ENCODE data around the gene SLC2A4RG.

The SLC2A4RG gene

DNA sequence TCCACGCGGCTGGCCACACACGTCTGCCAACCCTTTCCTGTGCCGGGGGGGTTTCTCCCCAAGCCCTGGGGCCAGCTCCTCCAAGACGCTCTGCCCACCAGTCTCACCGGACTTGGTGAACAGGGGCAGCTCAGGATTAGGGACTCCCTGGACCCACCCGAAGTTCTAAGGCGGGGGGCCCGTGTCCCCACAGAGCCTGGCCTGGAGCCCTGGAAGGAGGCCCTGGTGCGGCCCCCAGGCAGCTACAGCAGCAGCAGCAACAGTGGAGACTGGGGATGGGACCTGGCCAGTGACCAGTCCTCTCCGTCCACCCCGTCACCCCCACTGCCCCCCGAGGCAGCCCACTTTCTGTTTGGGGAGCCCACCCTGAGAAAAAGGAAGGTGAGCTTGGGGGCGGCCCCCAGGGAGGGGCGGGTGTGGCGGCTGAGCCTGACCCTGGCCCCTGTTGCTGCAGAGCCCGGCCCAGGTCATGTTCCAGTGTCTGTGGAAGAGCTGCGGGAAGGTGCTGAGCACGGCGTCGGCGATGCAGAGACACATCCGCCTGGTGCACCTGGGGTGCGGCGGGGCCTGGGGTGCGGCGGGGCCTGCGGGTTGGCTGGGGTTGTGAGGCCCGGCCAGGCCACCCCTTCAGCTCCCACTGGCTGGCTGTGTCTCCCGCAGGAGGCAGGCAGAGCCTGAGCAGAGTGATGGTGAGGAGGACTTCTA is 2.3 kb downstream of the SLC2A4RG start:
- DNase-seq = no peak

DNA sequence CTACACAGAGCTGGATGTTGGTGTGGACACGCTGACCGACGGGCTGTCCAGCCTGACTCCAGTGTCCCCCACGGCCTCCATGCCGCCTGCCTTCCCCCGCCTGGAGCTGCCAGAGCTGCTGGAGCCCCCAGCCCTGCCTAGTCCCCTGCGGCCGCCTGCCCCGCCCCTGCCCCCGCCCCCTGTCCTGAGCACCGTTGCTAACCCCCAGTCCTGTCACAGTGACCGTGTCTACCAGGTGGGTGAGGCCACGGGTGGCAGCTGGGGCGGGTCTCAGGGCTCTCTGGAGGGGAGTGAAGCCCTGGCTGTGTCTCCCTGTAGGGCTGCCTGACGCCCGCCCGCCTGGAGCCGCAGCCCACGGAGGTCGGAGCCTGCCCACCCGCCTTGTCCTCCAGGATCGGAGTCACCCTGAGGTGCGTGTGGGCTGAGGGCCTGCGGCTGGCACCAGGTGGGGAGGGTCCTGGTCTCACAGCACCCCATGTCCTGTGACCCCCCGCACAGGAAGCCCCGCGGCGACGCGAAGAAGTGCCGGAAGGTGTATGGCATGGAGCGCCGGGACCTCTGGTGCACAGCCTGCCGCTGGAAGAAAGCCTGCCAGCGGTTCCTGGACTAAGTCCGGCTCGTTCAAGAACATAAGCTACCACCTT is 2.9 kb downstream of the SLC2A4RG start:
- no peak for DNase-seq

- no peak for DNase-seq
Observed at GRCh38 chr20:63743210-63743970, 3.8 kb downstream of the SLC2A4RG start.

GRCh38 chr20:63744158-63744557 is 4.6 kb downstream of the SLC2A4RG start:
- DNase-seq = no peak

GRCh38 chr20:63744574-63745423 is 5.2 kb downstream of the SLC2A4RG start:
- no peak for DNase-seq

- DNase-seq = no peak
Observed at GRCh38 chr20:63745424-63745805, 5.8 kb downstream of the SLC2A4RG start.

- DNase-seq = no peak
Observed at GRCh38 chr20:63745961-63746731, 6.6 kb downstream of the SLC2A4RG start.

- DNase-seq = no peak
Observed at GRCh38 chr20:63746751-63747315, 7.3 kb downstream of the SLC2A4RG start.

DNA sequence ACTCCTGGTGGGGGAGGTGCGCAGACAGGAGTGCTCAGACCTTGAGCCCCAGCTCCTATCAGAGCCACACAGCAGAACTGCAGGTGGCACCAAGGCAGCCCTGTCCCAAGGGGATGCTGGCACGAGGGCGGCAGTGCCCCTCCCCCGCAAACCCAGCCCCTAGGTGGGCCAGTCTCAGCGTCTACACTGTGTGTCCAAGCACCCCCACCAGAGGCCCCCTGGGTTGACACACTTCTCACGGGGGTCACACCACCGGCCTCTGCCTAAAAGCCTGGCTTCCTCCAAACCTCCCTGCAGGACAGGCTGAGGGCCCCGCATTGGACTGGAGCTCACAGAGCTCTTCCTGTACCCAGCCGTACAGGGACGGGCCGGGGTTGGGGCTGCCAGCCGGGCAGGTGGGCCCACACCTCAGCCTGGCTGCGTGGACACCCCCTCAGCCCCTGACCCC is 8.1 kb downstream of the SLC2A4RG start:
- DNase-seq = no peak

DNA sequence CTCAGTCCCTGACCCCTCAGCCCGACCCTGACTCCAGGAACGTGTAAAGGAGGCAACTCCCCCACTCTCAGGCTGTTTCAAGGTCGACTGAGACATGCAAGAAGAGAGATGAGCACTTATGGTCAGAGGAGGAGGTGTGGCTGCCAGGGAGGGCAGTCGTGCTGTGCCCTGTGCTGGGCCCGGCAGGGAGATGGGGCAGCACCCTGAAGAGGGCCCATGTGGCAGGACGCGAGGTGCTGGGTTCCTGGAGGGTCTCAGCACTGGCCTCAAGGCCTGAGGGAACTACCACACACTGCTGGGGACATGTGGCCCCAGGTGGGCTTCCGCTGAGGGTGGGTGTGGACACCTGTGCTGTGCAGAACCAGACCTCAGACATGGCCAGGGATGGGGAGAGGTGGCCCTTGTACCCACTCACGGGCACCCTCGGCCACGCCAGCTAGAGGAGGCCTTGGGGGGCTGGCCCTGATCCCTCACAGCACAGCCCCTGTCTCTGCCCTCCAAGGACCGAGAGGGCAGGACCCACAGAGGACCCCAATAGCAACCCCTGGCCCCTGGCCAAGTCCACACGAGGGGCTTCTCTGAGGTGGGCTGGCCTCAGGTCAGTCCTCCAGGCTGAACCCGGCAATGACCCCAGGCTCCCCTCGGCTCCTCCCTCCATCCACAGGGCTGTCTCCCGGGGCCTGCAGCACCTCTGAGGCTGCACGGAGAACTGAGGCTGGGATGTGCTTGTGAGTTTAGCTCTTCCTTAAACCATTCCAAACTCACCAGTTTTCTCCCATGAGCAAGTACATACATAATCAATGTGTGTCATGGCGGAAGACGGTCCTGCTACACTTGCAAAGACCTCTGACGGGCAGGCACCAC is 8.7 kb downstream of the SLC2A4RG start:
- DNase-seq = no peak

DNA sequence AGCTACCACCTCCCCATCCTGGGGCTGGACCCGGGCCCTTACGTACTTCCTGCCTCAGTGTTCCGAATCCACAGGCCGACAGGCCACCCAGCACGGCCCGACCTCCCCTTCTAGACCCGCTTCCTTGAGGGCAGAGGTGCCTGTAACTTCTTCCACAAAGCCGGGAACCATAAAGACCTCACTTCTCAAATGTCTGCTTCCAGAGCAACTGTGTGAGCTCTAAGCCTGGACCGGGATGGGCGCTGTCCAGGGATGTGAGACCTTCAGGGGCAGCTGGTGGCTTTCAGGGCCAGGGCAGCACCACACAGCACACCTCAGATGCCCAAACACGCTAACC is 9.3 kb downstream of the SLC2A4RG start:
- DNase-seq = no peak

GRCh38 chr20:63749597-63750508 is 10.3 kb downstream of the SLC2A4RG start:
- DNase-seq = no peak

DNA sequence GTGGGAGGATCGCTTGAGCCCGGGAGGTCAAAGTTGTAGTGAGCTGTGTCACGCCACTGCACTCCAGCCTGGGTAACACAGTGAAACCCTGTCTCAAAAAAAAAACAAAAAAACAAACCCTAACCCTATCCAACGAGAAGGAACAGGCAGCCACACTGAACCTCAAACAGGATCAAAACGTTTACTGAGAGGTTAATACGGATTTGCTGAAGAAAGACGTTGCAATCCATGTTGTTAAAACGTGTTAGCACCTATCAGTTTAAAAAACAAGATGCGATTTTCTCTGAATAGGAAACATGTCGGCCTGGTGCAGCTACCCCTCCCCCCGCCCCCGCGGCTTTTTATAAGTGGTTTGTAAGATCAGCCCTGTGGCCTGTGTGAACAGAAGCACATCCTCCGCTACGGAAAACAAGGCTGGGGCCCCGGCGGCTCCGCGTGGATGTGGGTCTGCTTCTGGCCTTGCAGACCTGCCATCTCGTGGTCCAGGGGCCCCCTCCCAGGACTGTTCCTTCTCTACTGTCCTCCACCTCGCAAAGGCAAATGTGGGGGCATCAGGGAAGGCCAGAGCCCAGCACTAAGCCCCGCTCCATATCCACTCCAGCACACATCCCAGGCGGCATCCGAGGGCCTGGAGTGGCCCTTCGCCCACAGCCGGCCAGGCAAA is 11.4 kb downstream of the SLC2A4RG start:
- peak; percentile 65 for DNase-seq

DNA sequence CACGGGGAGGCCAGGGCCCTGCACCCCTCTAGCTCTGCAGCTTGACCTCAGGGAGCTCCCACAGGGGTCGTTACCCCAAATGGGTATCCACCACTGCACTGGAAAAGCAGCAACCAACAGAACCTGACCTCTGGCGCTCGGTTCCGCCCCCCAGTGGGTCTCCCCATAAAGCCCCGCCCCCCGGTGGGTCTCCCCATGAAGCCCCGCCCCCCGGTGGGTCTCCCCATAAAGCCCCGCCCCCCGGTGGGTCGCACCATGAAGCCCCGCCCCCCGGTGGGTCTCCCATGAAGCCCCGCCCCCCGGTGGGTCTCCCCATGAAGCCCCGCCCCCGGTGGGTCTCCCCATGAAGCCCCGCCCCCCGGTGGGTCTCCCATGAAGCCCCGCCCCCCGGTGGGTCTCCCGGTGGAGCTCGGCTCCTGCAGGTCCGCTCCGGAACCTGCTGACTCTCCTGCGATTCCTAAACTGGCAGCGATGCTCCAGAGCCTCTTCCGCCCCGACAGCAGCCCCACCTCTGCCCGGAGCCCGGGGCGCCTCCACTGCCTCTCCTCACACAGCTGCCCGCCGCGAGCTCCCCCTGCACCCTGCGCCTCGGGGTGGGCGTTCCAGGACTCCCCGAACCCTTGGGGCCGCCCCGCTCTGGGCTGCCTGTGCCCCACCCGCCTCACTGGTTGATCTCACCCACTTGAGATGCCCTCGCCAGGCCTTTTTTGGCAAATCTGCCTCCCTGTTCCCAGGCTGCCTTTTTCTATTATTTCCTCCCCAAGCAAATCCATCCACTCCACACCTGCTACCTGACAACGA is 12.1 kb downstream of the SLC2A4RG start:
- no peak for DNase-seq

- no peak for DNase-seq
Observed at GRCh38 chr20:63752411-63753101, 13.0 kb downstream of the SLC2A4RG start.

DNA sequence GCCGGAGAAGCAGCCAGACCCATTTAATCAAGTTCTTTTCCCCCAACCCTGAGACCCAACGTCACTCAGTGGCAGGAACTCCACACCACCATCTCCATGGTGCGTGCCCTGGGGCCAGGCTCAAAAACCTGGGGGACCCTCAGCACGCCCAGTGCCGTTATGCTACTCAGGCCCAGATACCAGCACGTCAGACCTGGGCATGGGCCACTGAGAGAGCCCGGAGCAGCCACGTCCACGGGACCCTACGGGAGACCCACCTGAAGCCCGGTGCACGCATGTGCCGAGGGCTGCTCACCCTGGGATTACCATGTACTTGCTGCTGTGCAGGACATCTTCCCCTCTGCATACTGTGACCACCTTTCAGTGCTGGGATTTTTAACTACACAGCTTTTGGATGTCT is 13.8 kb downstream of the SLC2A4RG start:
- DNase-seq = no peak

GRCh38 chr20:63754008-63754407 is 14.4 kb downstream of the SLC2A4RG start:
- DNase-seq = no peak
